ENCODE data around the gene OR6Q1. TPM values are rescaled to one million over a fixed set of nuclear protein-coding genes. Genes with fewer than 3 reads are reported as not detected.

OR6Q1 gene
- total and polyA plus RNA-seq, 9 of the 15 experiments (the other 6 are each of a cell fraction or from before 2014, with no cell fraction given) = not detected

DNA sequence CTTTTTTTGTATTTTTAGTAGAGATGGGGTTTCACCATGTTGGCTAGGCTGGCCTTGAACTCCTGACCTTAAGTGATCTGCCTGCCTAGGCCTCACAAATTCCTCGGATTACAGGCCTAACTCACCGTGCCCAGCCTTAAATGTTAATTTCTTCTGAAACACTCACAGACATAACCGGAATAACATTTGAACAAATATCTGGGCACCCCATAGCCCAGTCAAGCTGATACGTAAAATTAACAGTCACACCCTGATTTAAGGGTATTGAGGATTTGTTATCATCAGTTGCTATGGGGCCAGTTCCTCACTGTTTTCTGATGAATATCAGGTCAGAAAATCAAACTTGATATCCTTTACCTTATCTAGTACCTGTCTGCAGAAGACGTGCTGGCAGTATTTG is 30.1 kb upstream of the OR6Q1 start:
- Histone ChIP-seq H3K79me2 (ENCODE audit: control insufficient read depth, insufficient read depth, low read length) (no peaks in the 10 kb centered on the region), H2AFZ (ENCODE audit: low read depth, low read length) (no peak overlapping the region), H3K9ac (ENCODE audit: insufficient read depth in 1 of 2, low read depth in 2 of 2, low read length in 2 of 2) (no peak overlapping the region), H3K9me3 (replicated peaks; ENCODE audit: control insufficient read depth, insufficient read depth, low read depth, low read length) (no peaks in the 10 kb centered on the region), H3K27me3 (ENCODE audit: control insufficient read depth in 2 of 2, insufficient read depth in 2 of 2, low read length in 2 of 2) (no peaks in the 10 kb centered on the region; a peak in 1 of 5 replicates), H3K4me1 (replicated peaks in 1 of 2; ENCODE audit: control insufficient read depth in 2 of 2, insufficient read depth in 2 of 2, low read length in 2 of 2) (no peaks in the 10 kb centered on the region), H3K27ac (ENCODE audit: extremely low read depth, low read depth, low read length) (no peak overlapping the region), H3K4me2 (ENCODE audit: insufficient read depth, low read length) (no peak overlapping the region), H3K36me3 (ENCODE audit: control insufficient read depth, insufficient read depth, low read length) (no peaks in the 10 kb centered on the region), H4K20me1 (replicated peaks; ENCODE audit: control insufficient read depth, insufficient read depth, low read length) (no peaks in the 10 kb centered on the region), H3K4me3 (no peak overlapping the region), H3K9me1 (ENCODE audit: control insufficient read depth, insufficient read depth, low read length) (no peaks in the 10 kb centered on the region)
- no peak for DNase-seq (ENCODE audit: extremely low read depth in 1 of 4, low spot score in 3 of 4)
- ChIA-PET CTCF (ENCODE audit: low intra/inter-chr PET ratio) (no interaction called here), POLR2A (no interaction called here)
- no TSS peak for BruUV-seq (replicated peaks)
- in situ Hi-C loops (cut with MboI) = no loop called here
- 18% methylated on average over 5 of the region's 5 CpGs for WGBS (ENCODE audit: insufficient coverage, low coverage, missing lambda C conversion rate)
- no peak for ATAC-seq
- no peak for FAIRE-seq
- intact Hi-C loops (cut with micrococcal nuclease) = no loop called here
- TF ChIP-seq NCOA6 (IDR thresholded peaks at IDR 0.05) = no peak
- TF ChIP-seq, protein P1, sequence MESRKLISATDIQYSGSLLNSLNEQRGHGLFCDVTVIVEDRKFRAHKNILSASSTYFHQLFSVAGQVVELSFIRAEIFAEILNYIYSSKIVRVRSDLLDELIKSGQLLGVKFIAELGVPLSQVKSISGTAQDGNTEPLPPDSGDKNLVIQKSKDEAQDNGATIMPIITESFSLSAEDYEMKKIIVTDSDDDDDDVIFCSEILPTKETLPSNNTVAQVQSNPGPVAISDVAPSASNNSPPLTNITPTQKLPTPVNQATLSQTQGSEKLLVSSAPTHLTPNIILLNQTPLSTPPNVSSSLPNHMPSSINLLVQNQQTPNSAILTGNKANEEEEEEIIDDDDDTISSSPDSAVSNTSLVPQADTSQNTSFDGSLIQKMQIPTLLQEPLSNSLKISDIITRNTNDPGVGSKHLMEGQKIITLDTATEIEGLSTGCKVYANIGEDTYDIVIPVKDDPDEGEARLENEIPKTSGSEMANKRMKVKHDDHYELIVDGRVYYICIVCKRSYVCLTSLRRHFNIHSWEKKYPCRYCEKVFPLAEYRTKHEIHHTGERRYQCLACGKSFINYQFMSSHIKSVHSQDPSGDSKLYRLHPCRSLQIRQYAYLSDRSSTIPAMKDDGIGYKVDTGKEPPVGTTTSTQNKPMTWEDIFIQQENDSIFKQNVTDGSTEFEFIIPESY (CRISPR knock-in tag; IDR thresholded peaks at IDR 0.05) = no peak
- no peak for TF ChIP-seq ZNF592 (IDR thresholded peaks at IDR 0.05)
- TF ChIP-seq TAF1 (IDR thresholded peaks at IDR 0.05; ENCODE audit: control insufficient read depth, extremely low read depth, insufficient read depth, low read length, severe bottlenecking) = no peak
- TF ChIP-seq, protein P2, sequence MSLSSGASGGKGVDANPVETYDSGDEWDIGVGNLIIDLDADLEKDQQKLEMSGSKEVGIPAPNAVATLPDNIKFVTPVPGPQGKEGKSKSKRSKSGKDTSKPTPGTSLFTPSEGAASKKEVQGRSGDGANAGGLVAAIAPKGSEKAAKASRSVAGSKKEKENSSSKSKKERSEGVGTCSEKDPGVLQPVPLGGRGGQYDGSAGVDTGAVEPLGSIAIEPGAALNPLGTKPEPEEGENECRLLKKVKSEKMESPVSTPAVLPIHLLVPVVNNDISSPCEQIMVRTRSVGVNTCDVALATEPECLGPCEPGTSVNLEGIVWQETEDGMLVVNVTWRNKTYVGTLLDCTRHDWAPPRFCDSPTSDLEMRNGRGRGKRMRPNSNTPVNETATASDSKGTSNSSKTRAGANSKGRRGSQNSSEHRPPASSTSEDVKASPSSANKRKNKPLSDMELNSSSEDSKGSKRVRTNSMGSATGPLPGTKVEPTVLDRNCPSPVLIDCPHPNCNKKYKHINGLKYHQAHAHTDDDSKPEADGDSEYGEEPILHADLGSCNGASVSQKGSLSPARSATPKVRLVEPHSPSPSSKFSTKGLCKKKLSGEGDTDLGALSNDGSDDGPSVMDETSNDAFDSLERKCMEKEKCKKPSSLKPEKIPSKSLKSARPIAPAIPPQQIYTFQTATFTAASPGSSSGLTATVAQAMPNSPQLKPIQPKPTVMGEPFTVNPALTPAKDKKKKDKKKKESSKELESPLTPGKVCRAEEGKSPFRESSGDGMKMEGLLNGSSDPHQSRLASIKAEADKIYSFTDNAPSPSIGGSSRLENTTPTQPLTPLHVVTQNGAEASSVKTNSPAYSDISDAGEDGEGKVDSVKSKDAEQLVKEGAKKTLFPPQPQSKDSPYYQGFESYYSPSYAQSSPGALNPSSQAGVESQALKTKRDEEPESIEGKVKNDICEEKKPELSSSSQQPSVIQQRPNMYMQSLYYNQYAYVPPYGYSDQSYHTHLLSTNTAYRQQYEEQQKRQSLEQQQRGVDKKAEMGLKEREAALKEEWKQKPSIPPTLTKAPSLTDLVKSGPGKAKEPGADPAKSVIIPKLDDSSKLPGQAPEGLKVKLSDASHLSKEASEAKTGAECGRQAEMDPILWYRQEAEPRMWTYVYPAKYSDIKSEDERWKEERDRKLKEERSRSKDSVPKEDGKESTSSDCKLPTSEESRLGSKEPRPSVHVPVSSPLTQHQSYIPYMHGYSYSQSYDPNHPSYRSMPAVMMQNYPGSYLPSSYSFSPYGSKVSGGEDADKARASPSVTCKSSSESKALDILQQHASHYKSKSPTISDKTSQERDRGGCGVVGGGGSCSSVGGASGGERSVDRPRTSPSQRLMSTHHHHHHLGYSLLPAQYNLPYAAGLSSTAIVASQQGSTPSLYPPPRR (CRISPR knock-in tag; IDR thresholded peaks at IDR 0.05; ENCODE audit: borderline replicate concordance) = no peak
- TF ChIP-seq MAFG (tag; conservative IDR thresholded peaks at IDR 0.05) = no peak
- no peak for TF ChIP-seq SMAD2 (IDR thresholded peaks at IDR 0.05; ENCODE audit: low read depth, low read length)
- no peak for TF ChIP-seq ZNF253 (CRISPR knock-in tag; conservative IDR thresholded peaks at IDR 0.05)
- no peak for TF ChIP-seq ZNF143 (CRISPR knock-in tag; IDR thresholded peaks at IDR 0.05)
- no peak for TF ChIP-seq DNMT1 (IDR thresholded peaks at IDR 0.05)
- no peak for TF ChIP-seq ZZZ3 (IDR thresholded peaks at IDR 0.05)
- TF ChIP-seq ZNF561 (CRISPR knock-in tag; conservative IDR thresholded peaks at IDR 0.05) = no peak
- TF ChIP-seq SAFB2 (IDR thresholded peaks at IDR 0.05; ENCODE audit: borderline replicate concordance, low read depth, low read length, severe bottlenecking) = no peak

Measured in K562 (cell line).